ELR (cell line): ENCODE data around the gene PTPRN2.
"Not testable (repeated sequence)": the region's sequence is repeated elsewhere in the genome, so short reads cannot be mapped to it uniquely, and the experiment has no call there.

ENCODE experiments used
- DNase-seq: peaks from one replicate; pipeline ENCODE4 v3.0.0-alpha.2; 2015; ENCODE audit warnings: low read depth

PTPRN2 gene

GRCh38 chr7:157711353-157711888 is 876.2 kb downstream of the PTPRN2 start:
- DNase-seq, result no peak

DNA sequence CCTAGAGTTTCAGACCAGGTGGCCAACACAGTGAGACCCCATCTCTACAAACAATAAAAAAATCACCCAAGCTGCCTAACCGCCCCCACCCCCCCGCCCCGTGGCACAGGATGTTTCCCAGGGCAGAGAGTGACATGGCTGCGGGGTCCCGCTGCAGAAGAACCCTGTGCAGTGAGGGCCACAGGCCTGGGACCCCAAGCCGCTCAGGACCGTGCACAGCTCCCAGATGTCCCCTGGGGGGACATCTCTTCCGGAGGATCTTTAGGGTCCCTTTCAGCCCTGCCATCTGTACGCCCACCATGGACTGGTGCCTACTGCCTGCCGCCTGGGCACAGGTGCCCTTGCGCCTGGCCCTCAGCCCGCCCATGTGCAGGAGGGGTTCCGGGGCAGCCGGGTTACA is 877.2 kb downstream of the PTPRN2 start:
- DNase-seq, result no peak

- DNase-seq, result no peak
Measured at GRCh38 chr7:157709531-157710251, 877.9 kb downstream of the PTPRN2 start.

- no peak for DNase-seq
Measured at GRCh38 chr7:157708919-157709295, 878.7 kb downstream of the PTPRN2 start.

DNA sequence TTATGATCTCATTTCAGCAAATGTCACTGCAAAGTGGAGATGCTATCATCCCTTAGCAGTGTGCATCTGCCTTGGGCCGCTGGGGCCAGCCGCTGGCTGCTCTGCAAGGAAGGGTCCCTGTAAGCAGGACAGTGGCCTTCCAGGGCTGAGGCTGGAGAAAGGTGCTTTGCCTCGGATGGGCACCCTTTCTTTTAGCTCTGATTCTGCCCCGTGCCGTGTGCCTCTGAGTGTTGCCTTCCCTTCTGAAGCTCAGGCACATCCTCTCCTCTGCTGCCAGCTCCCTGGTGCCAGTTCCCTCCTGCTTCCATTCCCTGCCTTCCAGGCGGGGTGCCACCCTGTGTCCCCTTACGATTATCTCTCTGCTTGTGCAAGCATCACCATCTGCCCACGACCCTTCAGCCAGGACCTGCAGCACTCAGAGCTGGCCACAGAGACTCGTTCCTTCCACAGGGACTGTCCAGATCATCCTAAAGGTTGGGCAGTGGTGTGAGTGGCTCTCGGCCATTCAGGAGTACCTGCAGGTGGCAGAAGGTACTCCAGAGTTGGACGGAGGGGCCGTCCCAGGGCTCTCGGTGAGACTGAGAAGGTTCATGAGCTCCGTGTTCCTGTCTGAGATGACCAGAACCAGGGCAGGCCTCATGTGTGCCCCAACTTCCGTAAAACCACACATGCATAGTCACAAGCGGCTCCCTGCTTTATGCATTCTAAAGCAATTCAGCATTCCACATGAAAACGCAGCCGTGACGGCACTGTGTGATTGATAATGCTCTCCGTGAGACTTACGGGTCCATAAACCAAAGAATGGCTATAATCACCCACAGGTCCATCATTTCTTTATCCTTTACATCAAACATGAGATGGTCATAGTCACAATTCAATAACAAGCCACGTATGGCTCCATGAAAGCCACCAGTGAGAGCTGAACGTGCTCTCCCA is 879.4 kb downstream of the PTPRN2 start:
- DNase-seq, result no peak

- DNase-seq, result no peak
Measured at GRCh38 chr7:157704365-157704764, 883.3 kb downstream of the PTPRN2 start.

DNA sequence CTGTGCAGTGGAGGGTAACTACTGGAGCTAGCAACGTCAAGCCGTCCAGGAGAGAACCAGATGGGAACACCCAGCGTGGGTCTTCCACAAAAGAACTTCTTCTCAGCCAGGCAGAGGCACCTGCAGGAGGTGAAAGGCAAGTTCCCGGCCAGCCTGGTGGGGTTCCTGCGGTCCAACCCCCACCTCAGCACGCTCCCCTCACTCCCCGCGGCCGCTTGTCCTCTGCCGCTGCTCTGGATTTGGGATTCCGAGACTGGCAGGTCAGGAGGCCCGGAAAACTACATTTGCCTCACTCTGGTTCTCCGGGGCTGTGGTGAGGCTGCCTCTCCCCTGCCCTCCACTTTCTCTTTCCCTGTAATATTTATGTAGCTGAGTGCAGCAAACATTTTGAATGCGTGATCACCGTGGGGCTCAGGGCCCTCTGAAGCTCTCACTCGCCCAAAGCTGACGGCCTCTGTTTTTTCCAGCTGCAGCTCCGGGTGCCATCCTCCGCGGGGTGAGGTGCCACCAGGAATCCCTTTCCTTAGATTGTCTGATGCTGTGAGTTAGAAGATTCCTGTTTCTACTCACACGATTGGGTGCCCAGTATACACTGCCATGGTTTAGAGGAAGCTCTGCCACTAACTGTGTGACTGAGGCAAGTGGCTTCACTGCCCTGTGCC is 884.0 kb downstream of the PTPRN2 start:
- DNase-seq, result no peak

- no peak for DNase-seq
Measured at GRCh38 chr7:157703131-157703530, 884.5 kb downstream of the PTPRN2 start.

GRCh38 chr7:157702311-157703023 is 885.2 kb downstream of the PTPRN2 start:
- no peak for DNase-seq

DNA sequence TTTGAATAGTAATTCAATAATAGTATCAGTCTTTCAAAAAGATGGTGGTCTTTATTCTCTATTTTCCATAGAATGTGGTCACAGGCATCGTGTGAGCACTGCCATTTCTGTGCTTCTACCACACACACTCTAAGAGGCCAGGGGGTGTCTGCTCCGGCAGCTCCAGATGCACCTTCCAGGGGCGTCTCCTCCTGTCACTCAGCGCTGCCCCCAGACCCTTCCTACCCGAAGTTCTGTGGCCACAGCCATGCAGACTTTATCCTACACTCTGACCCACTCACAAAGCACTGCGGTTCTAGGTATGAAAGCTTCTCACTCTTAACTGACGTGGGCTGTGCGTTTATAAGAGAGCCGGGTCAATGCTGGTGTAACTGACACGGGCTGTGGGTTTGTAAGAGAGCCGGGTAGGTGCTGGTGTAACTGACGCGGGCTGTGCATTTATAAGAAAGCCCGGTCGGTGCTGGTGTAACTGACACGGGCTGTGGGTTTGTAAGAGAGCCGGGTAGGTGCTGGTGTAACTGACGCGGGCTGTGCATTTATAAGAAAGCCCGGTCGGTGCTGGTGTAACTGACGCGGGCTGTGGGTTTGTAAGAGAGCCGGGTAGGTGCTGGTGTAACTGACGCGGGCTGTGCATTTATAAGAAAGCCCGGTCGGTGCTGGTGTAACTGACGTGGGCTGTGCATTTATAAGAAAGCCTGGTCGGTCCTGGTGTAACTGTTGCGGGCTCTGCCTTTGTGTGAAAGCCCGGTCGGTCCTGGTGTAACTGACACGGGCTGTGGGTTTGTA is 886.0 kb downstream of the PTPRN2 start:
- DNase-seq, result not testable (repeated sequence)

- no peak for DNase-seq
Measured at GRCh38 chr7:157700231-157701005, 887.2 kb downstream of the PTPRN2 start.

- DNase-seq, result no peak
Measured at GRCh38 chr7:157699357-157700013, 888.1 kb downstream of the PTPRN2 start.

- not testable (repeated sequence) for DNase-seq
Measured at GRCh38 chr7:157697287-157697686, 890.3 kb downstream of the PTPRN2 start.

DNA sequence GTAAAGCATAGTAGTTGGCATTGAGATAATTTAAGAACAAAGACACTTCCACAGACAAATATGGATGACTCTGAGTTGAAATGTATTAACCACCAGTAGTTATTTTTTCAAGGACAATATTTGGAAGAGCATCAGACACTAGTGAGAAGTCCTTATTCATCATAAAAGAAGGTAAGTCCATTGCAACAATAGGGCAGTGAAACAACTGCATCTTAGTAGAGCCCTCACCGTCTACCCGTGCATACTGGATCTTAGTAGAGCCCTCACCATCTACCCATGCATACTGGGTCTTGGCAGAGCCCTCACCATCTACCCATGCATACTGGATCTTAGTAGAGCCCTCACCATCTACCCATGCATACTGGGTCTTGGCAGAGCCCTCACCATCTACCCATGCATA is 892.0 kb downstream of the PTPRN2 start:
- not testable (repeated sequence) for DNase-seq

DNA sequence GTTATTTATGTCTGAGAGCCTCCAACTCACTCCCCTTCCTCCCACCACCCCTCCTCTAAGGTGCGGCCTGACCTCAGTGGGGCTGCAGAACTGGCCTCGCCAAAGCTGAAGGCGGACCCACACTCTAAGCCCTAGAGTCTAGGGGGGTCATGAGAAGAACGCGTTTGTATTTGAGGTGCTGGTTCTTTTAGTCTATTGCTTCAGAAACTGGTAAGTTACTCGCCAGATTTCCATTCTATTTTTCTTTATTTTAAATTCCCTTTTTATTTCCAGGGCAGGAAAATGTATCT is 893.3 kb downstream of the PTPRN2 start:
- DNase-seq, result no peak

DNA sequence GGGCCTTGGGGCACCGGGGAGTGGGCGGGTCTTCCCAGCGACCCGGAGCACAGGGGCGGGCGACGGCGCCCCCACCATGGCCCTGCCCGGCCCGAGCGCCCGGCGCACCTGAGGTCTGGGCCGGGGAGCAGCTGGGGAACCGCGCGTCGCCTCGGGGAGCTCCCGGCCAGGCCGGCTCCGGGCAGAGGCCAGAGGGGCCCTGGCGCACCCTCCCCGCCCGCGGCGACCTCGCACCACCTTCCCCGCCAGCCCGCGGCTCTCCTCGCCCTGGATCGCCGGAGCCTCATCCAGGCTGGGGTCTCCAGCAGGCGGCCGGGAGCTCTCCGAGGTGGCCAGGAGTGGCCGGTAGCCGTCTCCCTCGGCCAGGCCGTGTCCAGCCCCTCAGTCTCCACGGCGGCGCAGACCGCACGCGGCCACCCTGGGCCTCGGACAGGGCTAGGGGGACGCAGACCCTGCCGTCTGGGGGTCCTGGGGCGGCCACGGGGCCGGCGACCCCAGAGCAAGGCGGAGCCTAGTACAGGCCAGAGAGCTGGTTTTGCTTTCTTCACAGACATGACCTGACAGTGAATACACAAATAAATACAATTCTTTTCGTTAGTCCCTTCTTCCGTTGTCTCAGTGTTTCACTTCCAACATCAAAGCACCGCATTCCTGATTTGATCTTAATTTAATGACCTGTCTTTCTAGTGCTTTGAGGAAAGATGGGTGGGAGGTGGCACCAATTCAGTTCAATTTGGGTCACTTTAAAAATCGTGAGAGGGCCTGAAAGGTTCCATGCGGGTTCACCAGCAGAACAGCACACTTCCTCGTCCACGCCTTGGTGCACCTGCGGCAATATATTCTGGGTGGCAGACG is 893.9 kb downstream of the PTPRN2 start:
- no peak for DNase-seq

DNA sequence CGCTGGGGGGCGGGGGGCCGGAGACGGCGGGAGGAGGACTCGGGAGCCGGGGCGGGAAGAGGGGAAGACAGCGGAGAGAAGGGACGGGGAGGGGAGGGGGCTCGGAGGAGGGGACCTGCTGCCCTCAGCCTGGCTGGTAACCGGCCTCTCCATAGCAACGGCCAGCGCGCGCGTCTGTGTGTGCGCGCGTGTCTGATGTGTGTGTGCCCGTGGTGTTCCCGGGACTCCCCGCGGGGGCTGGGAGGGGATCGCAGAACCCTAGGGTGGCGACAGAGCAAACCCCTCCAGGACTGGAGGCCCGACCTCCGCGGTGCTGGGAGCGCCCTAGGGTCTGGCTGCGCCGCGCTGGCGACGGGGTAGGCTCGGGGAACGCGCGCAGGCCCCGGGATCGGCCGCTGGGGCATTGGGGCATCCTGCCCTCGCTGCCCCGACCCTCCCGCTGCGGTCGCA is 894.5 kb downstream of the PTPRN2 start:
- DNase-seq, result no peak

DNA sequence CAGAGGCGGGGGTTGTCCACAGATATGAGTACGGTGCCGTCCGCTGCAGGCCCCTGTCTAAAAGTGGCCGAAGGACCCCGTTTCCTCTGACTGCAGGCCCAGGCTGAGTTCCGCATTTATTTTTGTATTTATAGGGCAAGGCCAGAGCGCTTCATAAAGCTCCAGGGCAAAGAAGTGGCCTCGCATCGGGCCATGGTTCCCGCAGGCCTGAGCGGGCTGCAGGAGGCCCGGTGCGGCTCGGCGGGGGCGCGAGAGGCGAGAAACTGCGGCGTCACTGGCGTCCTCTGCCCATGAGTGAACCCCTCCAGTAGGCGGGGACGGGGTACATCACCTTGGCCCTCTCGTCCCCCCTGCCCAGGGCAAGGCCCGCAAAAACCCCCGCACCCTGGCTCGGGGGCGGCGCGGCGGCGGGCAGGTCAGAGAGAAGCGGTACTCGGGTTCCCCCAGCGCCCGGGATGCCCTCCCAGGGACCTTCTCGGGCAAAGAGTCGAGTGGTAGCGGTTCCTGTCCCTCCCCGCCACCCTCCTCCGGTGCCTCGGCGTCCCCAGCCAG is 895.1 kb downstream of the PTPRN2 start:
- no peak for DNase-seq
